Osteocyte (in vitro differentiated cells): Measurements from ENCODE around the gene EEF1G. TPM values are rescaled to one million over a fixed set of nuclear protein-coding genes. Genes with fewer than 3 reads are reported as not detected.
A peak's percentile ranks its signal among the peaks of the same experiment; 100 is the strongest.

Experiments
- DNase-seq: peaks from one replicate; pipeline ENCODE4 v3.0.0; 2021; ENCODE audit warnings: mixed read lengths; ENCODE audit not compliant: unreplicated experiment; ENCODE audit errors: extremely low spot score
- H3K27ac Mint-ChIP-seq: one replicate; pipeline ENCODE4 v1.8.0; 2021; ENCODE audit warnings: mild to moderate bottlenecking, mixed read lengths; ENCODE audit not compliant: unreplicated experiment
- H3K27me3 Mint-ChIP-seq: one replicate; pipeline ENCODE4 v1.8.0; 2021; ENCODE audit warnings: mixed read lengths; ENCODE audit not compliant: unreplicated experiment
- H3K36me3 Mint-ChIP-seq: one replicate; pipeline ENCODE4 v1.8.0; 2021; ENCODE audit warnings: mixed read lengths; ENCODE audit not compliant: unreplicated experiment
- H3K4me1 Mint-ChIP-seq: one replicate; pipeline ENCODE4 v1.8.0; 2021; ENCODE audit warnings: mixed read lengths; ENCODE audit not compliant: unreplicated experiment
- H3K4me3 Mint-ChIP-seq: one replicate; pipeline ENCODE4 v1.8.0; 2021; ENCODE audit warnings: mild to moderate bottlenecking, moderate library complexity, mixed read lengths; ENCODE audit not compliant: unreplicated experiment
- H3K9me3 Mint-ChIP-seq: one replicate; pipeline ENCODE4 v1.8.0; 2021; ENCODE audit warnings: mixed read lengths; ENCODE audit not compliant: unreplicated experiment
- microRNA-seq: library from miRNA; unstranded; fragments of <30 nt; microRNA quantifications from one replicate; pipeline ENCODE4 v1.1.0, GENCODE V29; 2020; ENCODE audit not compliant: unreplicated experiment
- total RNA-seq: library from RNA; stranded (reverse); gene quantifications from 2 replicates; pipeline ENCODE4 v1.2.1, GENCODE V29; 2021
- TF ChIP-seq, protein P1 (sequence below): fragments of 200-600 bp; sonication (generic); IDR thresholded peaks from 2 replicates; pipeline ENCODE4 v1.5.0; 2021; ENCODE audit warnings: antibody characterized with exemption, mild to moderate bottlenecking, moderate library complexity

The EEF1G gene
- total RNA-seq, 1 donor from 2014 or later: 1,404 TPM

DNA sequence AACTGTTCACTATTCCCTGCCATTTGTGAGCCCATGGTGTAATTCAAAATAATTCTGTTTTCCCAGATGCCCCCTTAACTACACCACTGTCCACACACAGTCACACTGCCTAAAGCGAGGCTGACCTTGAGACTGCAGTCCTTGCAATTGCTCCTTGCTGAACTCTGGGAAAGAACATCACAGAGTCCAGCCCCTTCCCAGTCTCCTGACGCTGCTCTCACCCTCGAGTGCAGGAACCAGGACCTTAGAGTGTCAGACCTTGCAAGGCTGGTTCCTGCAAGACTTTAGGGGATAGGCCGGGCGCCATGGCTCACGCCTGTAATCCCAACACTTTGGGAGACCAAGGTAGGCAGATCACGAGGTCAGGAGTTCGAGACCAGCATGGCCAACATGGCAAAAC lies 60.7 kb downstream of the EEF1G start:
- Mint-ChIP-seq H3K27ac (peak overlapping the region; percentile 38), H3K4me1 (peaks cover 24% of the 10 kb centered on the region), H3K9me3 (no peaks in the 10 kb centered on the region), H3K27me3 (no peaks in the 10 kb centered on the region), H3K36me3 (peaks cover 14% of the 10 kb centered on the region), H3K4me3 (no peak overlapping the region)
- TF ChIP-seq, protein P1, sequence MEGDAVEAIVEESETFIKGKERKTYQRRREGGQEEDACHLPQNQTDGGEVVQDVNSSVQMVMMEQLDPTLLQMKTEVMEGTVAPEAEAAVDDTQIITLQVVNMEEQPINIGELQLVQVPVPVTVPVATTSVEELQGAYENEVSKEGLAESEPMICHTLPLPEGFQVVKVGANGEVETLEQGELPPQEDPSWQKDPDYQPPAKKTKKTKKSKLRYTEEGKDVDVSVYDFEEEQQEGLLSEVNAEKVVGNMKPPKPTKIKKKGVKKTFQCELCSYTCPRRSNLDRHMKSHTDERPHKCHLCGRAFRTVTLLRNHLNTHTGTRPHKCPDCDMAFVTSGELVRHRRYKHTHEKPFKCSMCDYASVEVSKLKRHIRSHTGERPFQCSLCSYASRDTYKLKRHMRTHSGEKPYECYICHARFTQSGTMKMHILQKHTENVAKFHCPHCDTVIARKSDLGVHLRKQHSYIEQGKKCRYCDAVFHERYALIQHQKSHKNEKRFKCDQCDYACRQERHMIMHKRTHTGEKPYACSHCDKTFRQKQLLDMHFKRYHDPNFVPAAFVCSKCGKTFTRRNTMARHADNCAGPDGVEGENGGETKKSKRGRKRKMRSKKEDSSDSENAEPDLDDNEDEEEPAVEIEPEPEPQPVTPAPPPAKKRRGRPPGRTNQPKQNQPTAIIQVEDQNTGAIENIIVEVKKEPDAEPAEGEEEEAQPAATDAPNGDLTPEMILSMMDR: no peak
- no peak for DNase-seq

Small RNA genes lying within 50 kb of the gene (microRNA-seq; reads per million reads assigned to microRNA genes)
- gene MIR6747: not detected

Other genes with a start within 250 kb of the EEF1G start
- gene ASRGL1, start 236.4 kb downstream of the EEF1G start, total RNA-seq: 2.4 and 2.9 TPM in 2 replicates
- not detected in 2 replicates for gene SCGB1A1, start 154.9 kb downstream of the EEF1G start, total RNA-seq
- gene AHNAK, start 27.1 kb downstream of the EEF1G start, total RNA-seq: 462 and 503 TPM in 2 replicates
- 12.7 and 15.6 TPM in 2 replicates for gene TUT1, start 17.6 kb upstream of the EEF1G start, total RNA-seq
- gene MTA2, start 28.0 kb upstream of the EEF1G start, total RNA-seq: 91.6 and 107 TPM in 2 replicates
- gene EML3, start 38.9 kb upstream of the EEF1G start, total RNA-seq: 78.8 and 80.9 TPM in 2 replicates
- gene ROM1, start 39.4 kb upstream of the EEF1G start, total RNA-seq: 3.3 and 4.4 TPM in 2 replicates
- gene B3GAT3, start 48.1 kb upstream of the EEF1G start, total RNA-seq: 35.8 and 41.4 TPM in 2 replicates
- gene GANAB, start 72.7 kb upstream of the EEF1G start, total RNA-seq: 366 and 389 TPM in 2 replicates
- gene INTS5, start 79.4 kb upstream of the EEF1G start, total RNA-seq: 20.5 and 24.0 TPM in 2 replicates
- 53.6 and 56.3 TPM in 2 replicates for gene C11orf98, start 91.3 kb upstream of the EEF1G start, total RNA-seq
- 19.4 and 27.3 TPM in 2 replicates for gene CSKMT, start 91.4 kb upstream of the EEF1G start, total RNA-seq
- gene UQCC3, start 97.8 kb upstream of the EEF1G start, total RNA-seq: 6.3 and 6.8 TPM in 2 replicates
- gene LBHD1, start 98.4 kb upstream of the EEF1G start, total RNA-seq: 7.3 and 9.1 TPM in 2 replicates
- gene UBXN1, start 105.2 kb upstream of the EEF1G start, total RNA-seq: 132 and 161 TPM in 2 replicates
- gene LRRN4CL, start 115.6 kb upstream of the EEF1G start, total RNA-seq: 0.39 and 0.46 TPM in 2 replicates
- 54.1 and 56.7 TPM in 2 replicates for gene BSCL2, start 133.5 kb upstream of the EEF1G start, total RNA-seq
- not detected in 2 replicates for gene GNG3, start 133.8 kb upstream of the EEF1G start, total RNA-seq
- gene HNRNPUL2, start 153.6 kb upstream of the EEF1G start, total RNA-seq: 52.5 and 56.1 TPM in 2 replicates
- 32.4 and 36.6 TPM in 2 replicates for gene TTC9C, start 154.6 kb upstream of the EEF1G start, total RNA-seq
- gene ZBTB3, start 180.3 kb upstream of the EEF1G start, total RNA-seq: 11.2 and 12.9 TPM in 2 replicates
- 83.7 and 98.6 TPM in 2 replicates for gene POLR2G, start 187.7 kb upstream of the EEF1G start, total RNA-seq
- gene TAF6L, start 197.5 kb upstream of the EEF1G start, total RNA-seq: 40.8 and 42.8 TPM in 2 replicates
- gene TMEM179B, start 213.5 kb upstream of the EEF1G start, total RNA-seq: 46.7 and 47.7 TPM in 2 replicates
- 14.5 and 15.2 TPM in 2 replicates for gene TMEM223, start 218.1 kb upstream of the EEF1G start, total RNA-seq
- 92.4 and 97.5 TPM in 2 replicates for gene NXF1, start 231.5 kb upstream of the EEF1G start, total RNA-seq